Measurements from ENCODE around the gene SEMA7A. TPM values are rescaled to one million over a fixed set of nuclear protein-coding genes. Genes with fewer than 3 reads are reported as not detected.
A peak's percentile ranks its signal among the peaks of the same experiment; 100 is the strongest.

The SEMA7A gene
- total and polyA plus RNA-seq, 11 donors, result 0.53 to 7.5 (median 1.8) TPM

- Histone ChIP-seq H3K27ac (peak overlapping the region in 1 of 12 donors; percentile 42), H3K27me3 (no peaks in the 10 kb centered on the region), H3K4me3 (no peak overlapping the region), H3K9me3 (no peaks in the 10 kb centered on the region), H3K4me1 (peaks cover 0 to 23% (median 1%) of the 10 kb centered on the region in 12 donors), H3K36me3 (peaks cover 0 to 89% (median 85%) of the 10 kb centered on the region in 9 donors)
- intact Hi-C loops (cut with DNase I), result no loop called here
- no peak for DNase-seq
- TF ChIP-seq POLR2A (IDR thresholded peaks at IDR 0.05), result no peak
- TF ChIP-seq, protein P1, sequence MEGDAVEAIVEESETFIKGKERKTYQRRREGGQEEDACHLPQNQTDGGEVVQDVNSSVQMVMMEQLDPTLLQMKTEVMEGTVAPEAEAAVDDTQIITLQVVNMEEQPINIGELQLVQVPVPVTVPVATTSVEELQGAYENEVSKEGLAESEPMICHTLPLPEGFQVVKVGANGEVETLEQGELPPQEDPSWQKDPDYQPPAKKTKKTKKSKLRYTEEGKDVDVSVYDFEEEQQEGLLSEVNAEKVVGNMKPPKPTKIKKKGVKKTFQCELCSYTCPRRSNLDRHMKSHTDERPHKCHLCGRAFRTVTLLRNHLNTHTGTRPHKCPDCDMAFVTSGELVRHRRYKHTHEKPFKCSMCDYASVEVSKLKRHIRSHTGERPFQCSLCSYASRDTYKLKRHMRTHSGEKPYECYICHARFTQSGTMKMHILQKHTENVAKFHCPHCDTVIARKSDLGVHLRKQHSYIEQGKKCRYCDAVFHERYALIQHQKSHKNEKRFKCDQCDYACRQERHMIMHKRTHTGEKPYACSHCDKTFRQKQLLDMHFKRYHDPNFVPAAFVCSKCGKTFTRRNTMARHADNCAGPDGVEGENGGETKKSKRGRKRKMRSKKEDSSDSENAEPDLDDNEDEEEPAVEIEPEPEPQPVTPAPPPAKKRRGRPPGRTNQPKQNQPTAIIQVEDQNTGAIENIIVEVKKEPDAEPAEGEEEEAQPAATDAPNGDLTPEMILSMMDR (IDR thresholded peaks at IDR 0.05), result no peak
- ATAC-seq, result no peak
Observed at GRCh38 chr15:74454764-74455500, 21.2 kb upstream of the SEMA7A start.

GRCh38 chr15:74453925-74454763, 20.4 kb upstream of the SEMA7A start:
- peaks cover 0 to 21% (median 0%) of the 10 kb centered on the region in 12 donors for H3K4me1 ChIP-seq
- peaks cover 0 to 97% (median 93%) of the 10 kb centered on the region in 9 donors for H3K36me3 ChIP-seq
- no peaks in the 10 kb centered on the region for H3K27me3 ChIP-seq
- 76 to 83% (median 78%) methylated on average over 13 of the region's 13 CpGs for WGBS, 4 donors
- H3K4me3 ChIP-seq, result no peak overlapping the region
- no peaks in the 10 kb centered on the region for H3K9me3 ChIP-seq
- DNase-seq, result no peak
- ATAC-seq, result peak in 1 of 4 donors; percentile 44
- intact Hi-C loops (cut with DNase I), result no loop called here
- TF ChIP-seq, protein P1 (IDR thresholded peaks at IDR 0.05), result no peak
- no peak for TF ChIP-seq POLR2A (IDR thresholded peaks at IDR 0.05)
- peak overlapping the region in 1 of 12 donors; percentile 42 for H3K27ac ChIP-seq

- Histone ChIP-seq H3K27me3 (no peaks in the 10 kb centered on the region), H3K4me3 (no peak overlapping the region), H3K4me1 (peaks cover 0 to 21% (median 0%) of the 10 kb centered on the region in 12 donors), H3K9me3 (no peaks in the 10 kb centered on the region), H3K36me3 (peaks cover 0 to 100% (median 96%) of the 10 kb centered on the region in 9 donors), H3K27ac (no peak overlapping the region)
- WGBS, 4 donors, result 86 to 89% (median 88%) methylated on average over 15 to 16 of the region's 16 CpGs
- intact Hi-C loops (cut with DNase I), result no loop called here
- TF ChIP-seq, protein P1 (IDR thresholded peaks at IDR 0.05), result no peak
- no peak for TF ChIP-seq POLR2A (IDR thresholded peaks at IDR 0.05)
- no peak for DNase-seq
- no peak for ATAC-seq
Observed at GRCh38 chr15:74451861-74452835, 18.4 kb upstream of the SEMA7A start.
